Measurements from ENCODE around the gene NAA15. TPM values are rescaled to one million over a fixed set of nuclear protein-coding genes. Genes with fewer than 3 reads are reported as not detected.

Gene NAA15
- total RNA-seq, 1 donor from 2014 or later, result 6.4 TPM

DNA sequence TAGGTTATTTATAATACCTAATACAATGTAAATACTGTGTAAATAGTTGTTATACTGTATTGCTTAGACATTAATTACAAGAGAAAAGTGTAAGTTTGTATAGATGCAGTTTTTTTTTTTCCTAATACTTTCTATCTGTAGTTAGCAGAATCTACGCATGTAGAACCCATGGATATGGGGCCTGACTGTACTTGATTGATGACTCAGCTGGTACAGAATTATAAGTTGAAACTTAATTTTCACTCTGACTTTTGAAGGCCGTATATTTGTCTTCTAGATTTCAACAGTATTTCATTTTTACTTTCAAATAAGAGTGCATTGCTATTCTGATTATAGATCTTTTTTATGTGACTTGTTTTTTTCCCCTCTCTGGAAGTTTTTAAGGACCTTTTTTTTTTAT is 31.7 kb downstream of the NAA15 start:
- Histone ChIP-seq H3K4me1 (peaks cover 0 to 6% of the 10 kb centered on the region in 2 donors), H3K27ac (no peak overlapping the region), H3K9me3 (no peaks in the 10 kb centered on the region), H3K36me3 (peaks cover 4 to 22% of the 10 kb centered on the region in 2 donors), H3K4me3 (no peak overlapping the region), H3K27me3 (no peaks in the 10 kb centered on the region)
- DNase-seq (ENCODE audit: low spot score in 2 of 2), result no peak
- intact Hi-C loops (cut with DNase I), result no loop called here
- TF ChIP-seq, protein P1, sequence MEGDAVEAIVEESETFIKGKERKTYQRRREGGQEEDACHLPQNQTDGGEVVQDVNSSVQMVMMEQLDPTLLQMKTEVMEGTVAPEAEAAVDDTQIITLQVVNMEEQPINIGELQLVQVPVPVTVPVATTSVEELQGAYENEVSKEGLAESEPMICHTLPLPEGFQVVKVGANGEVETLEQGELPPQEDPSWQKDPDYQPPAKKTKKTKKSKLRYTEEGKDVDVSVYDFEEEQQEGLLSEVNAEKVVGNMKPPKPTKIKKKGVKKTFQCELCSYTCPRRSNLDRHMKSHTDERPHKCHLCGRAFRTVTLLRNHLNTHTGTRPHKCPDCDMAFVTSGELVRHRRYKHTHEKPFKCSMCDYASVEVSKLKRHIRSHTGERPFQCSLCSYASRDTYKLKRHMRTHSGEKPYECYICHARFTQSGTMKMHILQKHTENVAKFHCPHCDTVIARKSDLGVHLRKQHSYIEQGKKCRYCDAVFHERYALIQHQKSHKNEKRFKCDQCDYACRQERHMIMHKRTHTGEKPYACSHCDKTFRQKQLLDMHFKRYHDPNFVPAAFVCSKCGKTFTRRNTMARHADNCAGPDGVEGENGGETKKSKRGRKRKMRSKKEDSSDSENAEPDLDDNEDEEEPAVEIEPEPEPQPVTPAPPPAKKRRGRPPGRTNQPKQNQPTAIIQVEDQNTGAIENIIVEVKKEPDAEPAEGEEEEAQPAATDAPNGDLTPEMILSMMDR (IDR thresholded peaks at IDR 0.05), result no peak

DNA sequence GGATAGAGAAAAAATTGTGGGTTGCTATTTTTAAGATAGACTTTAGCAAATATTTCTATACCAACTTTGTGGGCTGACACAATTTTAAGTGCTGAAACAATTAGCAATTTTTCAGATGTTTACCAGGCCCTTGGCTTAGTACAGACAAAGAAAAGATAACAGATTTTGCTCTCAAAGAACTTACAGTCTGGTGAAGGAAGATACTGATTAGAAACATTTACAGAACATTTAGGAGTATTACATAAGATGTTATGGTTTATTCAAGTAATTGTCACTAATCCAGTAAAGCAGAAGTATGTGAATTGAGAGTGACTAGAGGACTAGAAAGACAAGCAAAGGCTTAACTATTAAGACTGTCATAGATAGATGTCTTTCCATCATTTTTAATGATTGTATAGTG is 36.3 kb downstream of the NAA15 start:
- no peak for DNase-seq (ENCODE audit: low spot score in 2 of 2)
- H3K4me1 ChIP-seq, result no peaks in the 10 kb centered on the region
- intact Hi-C loops (cut with DNase I), result no loop called here
- TF ChIP-seq, protein P1 (IDR thresholded peaks at IDR 0.05), result no peak
- no peak overlapping the region for H3K4me3 ChIP-seq
- H3K9me3 ChIP-seq, result no peaks in the 10 kb centered on the region
- peaks cover 10 to 16% of the 10 kb centered on the region in 2 donors for H3K36me3 ChIP-seq
- H3K27ac ChIP-seq, result no peak overlapping the region
- no peaks in the 10 kb centered on the region for H3K27me3 ChIP-seq

DNA sequence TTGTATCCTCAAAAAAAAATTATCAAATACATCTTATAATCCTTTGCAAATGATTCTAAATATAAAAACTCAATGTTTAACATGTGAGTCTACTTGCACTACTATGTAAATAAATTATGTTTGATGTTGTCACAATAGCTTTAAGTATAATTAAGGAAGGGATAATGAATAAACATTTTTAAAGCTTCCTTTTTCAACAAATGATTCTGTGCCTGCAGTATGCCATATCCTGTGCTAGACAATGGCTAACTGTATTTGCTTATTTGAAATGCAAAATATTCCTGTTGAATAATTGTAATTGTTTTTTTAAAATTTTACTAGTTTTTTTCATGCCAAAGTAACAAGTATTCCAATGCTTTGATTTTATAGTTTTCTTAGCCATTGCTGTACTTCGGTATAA is 60.0 kb downstream of the NAA15 start:
- peaks cover 0 to 2% of the 10 kb centered on the region in 2 donors for H3K4me1 ChIP-seq
- DNase-seq (ENCODE audit: low spot score in 2 of 2), result no peak
- H3K27ac ChIP-seq, result no peak overlapping the region
- no peak overlapping the region for H3K4me3 ChIP-seq
- intact Hi-C loops (cut with DNase I), result no loop called here
- no peaks in the 10 kb centered on the region for H3K9me3 ChIP-seq
- no peaks in the 10 kb centered on the region for H3K27me3 ChIP-seq
- H3K36me3 ChIP-seq, result peaks cover 24 to 33% of the 10 kb centered on the region in 2 donors
- TF ChIP-seq, protein P1 (IDR thresholded peaks at IDR 0.05), result no peak

DNA sequence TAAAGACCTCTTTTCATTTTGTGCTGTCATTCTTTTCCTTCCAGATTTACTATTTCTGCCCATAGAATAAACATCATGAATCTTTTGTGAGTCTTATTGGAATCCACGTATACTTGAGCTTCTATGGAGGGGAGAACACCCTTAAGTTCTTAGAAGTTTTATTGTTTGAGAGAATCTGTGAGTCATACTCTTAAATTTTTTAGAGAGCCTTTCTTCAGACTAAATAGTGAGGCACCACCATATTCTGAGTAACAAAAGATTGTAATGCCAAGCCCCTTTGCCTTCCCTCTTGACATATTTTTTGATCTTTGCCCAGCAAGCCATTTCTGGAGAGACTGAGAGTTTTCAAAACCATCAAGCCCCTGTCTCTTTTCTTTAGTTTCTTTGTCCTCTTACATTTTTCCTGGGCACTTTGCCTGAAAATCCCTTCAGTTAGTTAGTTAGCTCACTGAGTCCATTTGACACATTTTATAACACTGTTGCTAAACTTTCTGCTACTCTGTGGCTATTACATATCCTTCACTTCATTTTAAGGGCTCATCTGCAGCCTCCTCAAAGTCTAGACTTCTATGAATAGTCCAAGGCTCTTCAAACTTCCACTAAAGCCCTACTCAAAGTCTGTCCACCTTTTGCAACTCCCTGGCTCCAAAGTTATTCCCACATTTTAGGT is 66.3 kb downstream of the NAA15 start:
- no peak for DNase-seq (ENCODE audit: low spot score in 2 of 2)
- intact Hi-C loops (cut with DNase I), result no loop called here
- no peaks in the 10 kb centered on the region for H3K27me3 ChIP-seq
- H3K4me3 ChIP-seq, result no peak overlapping the region
- peak overlapping the region; percentile 44 to 45 for H3K27ac ChIP-seq
- TF ChIP-seq, protein P1 (IDR thresholded peaks at IDR 0.05), result no peak
- H3K4me1 ChIP-seq, result peaks cover 0 to 22% of the 10 kb centered on the region in 2 donors
- H3K36me3 ChIP-seq, result peaks cover 14% of the 10 kb centered on the region in 2 donors
- no peaks in the 10 kb centered on the region for H3K9me3 ChIP-seq

DNA sequence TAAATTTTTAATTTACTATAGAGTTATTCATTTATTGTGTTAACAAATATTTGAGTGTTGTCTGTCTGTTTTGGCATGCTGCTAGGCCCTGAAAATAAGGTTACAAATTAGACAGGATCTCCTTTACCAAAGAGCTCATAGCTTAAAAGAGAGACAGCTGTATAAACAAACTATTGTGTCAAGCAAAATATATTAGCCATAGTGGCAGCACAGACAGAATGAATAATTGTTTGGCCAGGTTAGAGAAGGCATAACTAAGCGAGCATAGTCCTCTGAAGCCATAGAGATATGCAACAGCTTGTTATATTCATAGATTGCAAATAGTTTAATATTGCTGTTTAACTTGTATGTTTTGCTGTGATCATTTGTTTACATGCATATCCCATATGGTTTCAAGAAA is 67.7 kb downstream of the NAA15 start:
- H3K9me3 ChIP-seq, result no peaks in the 10 kb centered on the region
- peaks cover 20 to 22% of the 10 kb centered on the region in 2 donors for H3K36me3 ChIP-seq
- no peak overlapping the region for H3K27ac ChIP-seq
- TF ChIP-seq, protein P1 (IDR thresholded peaks at IDR 0.05), result no peak
- peaks cover 0 to 22% of the 10 kb centered on the region in 2 donors for H3K4me1 ChIP-seq
- DNase-seq (ENCODE audit: low spot score in 2 of 2), result no peak
- intact Hi-C loops (cut with DNase I), result no loop called here
- H3K4me3 ChIP-seq, result no peak overlapping the region
- no peaks in the 10 kb centered on the region for H3K27me3 ChIP-seq

Data from ascending aorta (tissue), 2 donors.